GM12878 (cell line): Measurements from ENCODE around the gene TRIM8. TPM values are rescaled to one million over a fixed set of nuclear protein-coding genes. Genes with fewer than 3 reads are reported as not detected.

ENCODE experiments used
- BMI1 ChIP-seq: fragments of 450-650 bp; IDR thresholded peaks from 2 replicates; pipeline ENCODE4 v1.6.1; 2016; ENCODE audit warnings: mild to moderate bottlenecking, moderate library complexity, borderline replicate concordance
- CEBPB ChIP-seq, 2 experiments: fragments of 150-350 bp in 1 of 2; IDR thresholded peaks; 2 replicates each; pipeline ENCODE4 v1.6.1; 2012 to 2014; ENCODE audit warnings: low read depth in 2 of 2, low read length in 2 of 2, borderline replicate concordance in 1 of 2, inconsistent platforms in 1 of 2
- CHD2 ChIP-seq: IDR thresholded peaks from 2 replicates; pipeline ENCODE4 v1.6.1; 2011; ENCODE audit warnings: low read depth, low read length, improper control_type of control experiment, borderline replicate concordance
- DPF2 ChIP-seq: fragments of 450-650 bp; IDR thresholded peaks from 2 replicates; pipeline ENCODE4 v1.6.1; 2017; ENCODE audit warnings: mild to moderate bottlenecking
- ETV6 ChIP-seq, 2 experiments: fragments of 450-650 bp in 1 of 2; IDR thresholded peaks in 1 of 2; conservative IDR thresholded peaks in 1 of 2; 2 replicates each; pipeline ENCODE4 v1.6.1; 2014; ENCODE audit warnings: antibody characterized with exemption in 1 of 2, borderline replicate concordance in 1 of 2, low read depth in 1 of 2, mild to moderate bottlenecking in 1 of 2, moderate library complexity in 1 of 2
- EZH2 ChIP-seq: IDR thresholded peaks from 2 replicates; pipeline ENCODE4 v1.6.1; 2012; ENCODE audit warnings: low read depth, mild to moderate bottlenecking, control low read depth, inconsistent platforms, low read length, borderline replicate concordance; ENCODE audit not compliant: control insufficient read depth
- MEF2B ChIP-seq: fragments of 450-650 bp; IDR thresholded peaks from 2 replicates; pipeline ENCODE4 v1.6.1; 2018; ENCODE audit warnings: mild to moderate bottlenecking, moderate library complexity; ENCODE audit not compliant: partially characterized antibody, poor library complexity, severe bottlenecking
- MTA2 ChIP-seq: fragments of 450-650 bp; IDR thresholded peaks from 2 replicates; pipeline ENCODE4 v1.6.1; 2016; ENCODE audit warnings: low read depth, mild to moderate bottlenecking, moderate library complexity
- MYC ChIP-seq: IDR thresholded peaks from 2 replicates; pipeline ENCODE4 v1.6.1; 2011; ENCODE audit warnings: mild to moderate bottlenecking, low read length, moderate library complexity, inconsistent platforms; ENCODE audit not compliant: insufficient read depth, insufficient replicate concordance, insufficient read length, severe bottlenecking
- RCOR1 ChIP-seq: conservative IDR thresholded peaks from 2 replicates; pipeline ENCODE4 v1.6.1; 2012; ENCODE audit warnings: low read depth, low read length, improper control_type of control experiment
- RUNX3 ChIP-seq: IDR thresholded peaks from 2 replicates; pipeline ENCODE4 v1.6.1; 2012; ENCODE audit warnings: low read length, inconsistent platforms
- SIN3A ChIP-seq: IDR thresholded peaks from 2 replicates; pipeline ENCODE4 v1.6.1; 2012; ENCODE audit warnings: low read depth, low read length, improper control_type of control experiment
- SMARCA5 ChIP-seq: fragments of 450-650 bp; IDR thresholded peaks from 2 replicates; pipeline ENCODE4 v1.6.1; 2017; ENCODE audit warnings: mild to moderate bottlenecking
- SP1 ChIP-seq: IDR thresholded peaks from one replicate; pipeline ENCODE4 v1.6.1; 2011; ENCODE audit warnings: low read depth, low read length
- TBL1XR1 ChIP-seq: IDR thresholded peaks from 2 replicates; pipeline ENCODE4 v1.6.1; 2012; ENCODE audit warnings: low read depth, low read length, improper control_type of control experiment
- ZNF274 ChIP-seq: IDR thresholded peaks from one replicate; pipeline ENCODE4 v1.8.0; 2011; ENCODE audit not compliant: insufficient read length, insufficient read depth
- ZNF384 ChIP-seq: IDR thresholded peaks from 2 replicates; pipeline ENCODE4 v1.6.1; 2012; ENCODE audit warnings: low read depth, mild to moderate bottlenecking, low read length, improper control_type of control experiment, borderline replicate concordance
- ZSCAN29 ChIP-seq: fragments of 450-650 bp; IDR thresholded peaks from 2 replicates; pipeline ENCODE4 v1.6.1; 2017; ENCODE audit warnings: mild to moderate bottlenecking, moderate library complexity
- ZZZ3 ChIP-seq: IDR thresholded peaks from 2 replicates; pipeline ENCODE4 v1.6.1; 2011; ENCODE audit warnings: low read depth; ENCODE audit not compliant: control insufficient read depth, insufficient read length
- polyA plus RNA-seq, 11 experiments: library from polyadenylated mRNA; depleted of rRNA in 4 of 11; unstranded in 6 of 11; stranded (reverse) in 5 of 11; fragments of >200 nt; fragmentation: Nextera tagmentation in 4 of 11; fragmentation: Illumina TruSeq in 1 of 11; extraction: Ambion mirVana in 4 of 11; extraction: Trizol in 1 of 11; gene quantifications; 1 replicate in 1 of 11; 2 replicates in 10 of 11; pipeline versions ENCODE4 v1.2.1 to v1.2.3, GENCODE V29; 2011 to 2016; ENCODE audit warnings: inconsistent platforms in 2 of 11, missing spikeins in 2 of 11, low read depth in 1 of 11
- total RNA-seq, 4 experiments: library from RNA; depleted of rRNA in 3 of 4; stranded (reverse); fragments of >200 nt in 3 of 4; fragmentation: Illumina TruSeq in 1 of 4; extraction: Trizol in 1 of 4; gene quantifications; 2 replicates each; pipeline versions ENCODE4 v1.2.1 to v1.2.3, GENCODE V29; 2013 to 2021
- TF ChIP-seq, protein P1 (sequence below): fragments of 450-650 bp; IDR thresholded peaks from 2 replicates; pipeline ENCODE4 v1.6.1; 2018; ENCODE audit warnings: mild to moderate bottlenecking, low read depth, moderate library complexity; ENCODE audit not compliant: partially characterized antibody
- TF ChIP-seq, protein P2 (sequence below): IDR thresholded peaks from 2 replicates; pipeline ENCODE4 v1.6.1; 2012; ENCODE audit warnings: low read length, inconsistent platforms
- TF ChIP-seq, protein P3 (sequence below): IDR thresholded peaks from 2 replicates; pipeline ENCODE4 v1.6.1; 2011; ENCODE audit warnings: mild to moderate bottlenecking, low read depth, low read length, moderate library complexity; ENCODE audit not compliant: insufficient replicate concordance
- TF ChIP-seq, protein P4 (sequence below): fragments of 450-650 bp; IDR thresholded peaks from 2 replicates; pipeline ENCODE4 v1.6.1; 2017; ENCODE audit warnings: low read depth, mild to moderate bottlenecking, moderate library complexity

The TRIM8 gene
- total and polyA plus RNA-seq, 10 of the 15 experiments (the other 5 are each of a cell fraction or from before 2014, with no cell fraction given) = 7.9 to 53.2 (median 24.6) TPM

DNA sequence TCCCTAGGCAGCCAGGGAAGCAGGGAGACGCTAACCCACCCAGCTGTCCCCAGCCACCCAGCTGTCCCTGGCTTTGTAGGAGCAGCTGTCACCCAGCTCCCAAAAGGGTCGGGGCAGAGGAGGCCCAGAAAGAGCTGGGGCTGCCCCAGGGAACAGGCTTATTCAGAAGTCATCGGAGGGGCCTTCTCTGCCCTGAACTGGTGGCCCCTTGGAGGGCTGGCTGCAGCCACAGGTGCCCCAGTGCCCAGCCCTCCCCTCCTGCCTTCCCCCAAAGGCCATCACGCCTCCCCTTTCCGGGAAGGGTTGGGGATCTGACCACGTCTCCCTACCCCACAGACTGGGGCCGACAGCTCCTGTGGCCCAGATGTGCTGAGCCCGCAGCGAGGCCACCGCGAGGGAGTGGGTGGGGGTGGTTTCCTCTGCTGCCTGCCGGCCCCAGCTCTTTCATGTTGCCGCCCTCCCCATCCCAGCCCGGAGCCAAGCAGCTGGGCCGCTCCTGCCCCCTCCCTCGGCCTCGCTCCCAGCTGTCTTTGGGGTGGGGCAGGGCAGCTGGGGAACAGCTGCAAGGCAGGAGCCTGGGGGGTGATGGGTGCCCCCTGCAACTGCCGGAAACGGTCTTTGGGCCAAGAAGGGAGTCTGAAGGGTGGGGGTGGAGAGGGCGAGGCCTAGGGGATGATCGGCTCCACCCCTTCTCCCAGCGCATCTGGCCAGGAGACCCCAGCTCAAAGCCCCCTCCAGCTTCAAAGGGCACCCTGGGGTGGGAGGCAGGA, 16.8 kb downstream of the TRIM8 start (continued):
- TF ChIP-seq, protein P1, sequence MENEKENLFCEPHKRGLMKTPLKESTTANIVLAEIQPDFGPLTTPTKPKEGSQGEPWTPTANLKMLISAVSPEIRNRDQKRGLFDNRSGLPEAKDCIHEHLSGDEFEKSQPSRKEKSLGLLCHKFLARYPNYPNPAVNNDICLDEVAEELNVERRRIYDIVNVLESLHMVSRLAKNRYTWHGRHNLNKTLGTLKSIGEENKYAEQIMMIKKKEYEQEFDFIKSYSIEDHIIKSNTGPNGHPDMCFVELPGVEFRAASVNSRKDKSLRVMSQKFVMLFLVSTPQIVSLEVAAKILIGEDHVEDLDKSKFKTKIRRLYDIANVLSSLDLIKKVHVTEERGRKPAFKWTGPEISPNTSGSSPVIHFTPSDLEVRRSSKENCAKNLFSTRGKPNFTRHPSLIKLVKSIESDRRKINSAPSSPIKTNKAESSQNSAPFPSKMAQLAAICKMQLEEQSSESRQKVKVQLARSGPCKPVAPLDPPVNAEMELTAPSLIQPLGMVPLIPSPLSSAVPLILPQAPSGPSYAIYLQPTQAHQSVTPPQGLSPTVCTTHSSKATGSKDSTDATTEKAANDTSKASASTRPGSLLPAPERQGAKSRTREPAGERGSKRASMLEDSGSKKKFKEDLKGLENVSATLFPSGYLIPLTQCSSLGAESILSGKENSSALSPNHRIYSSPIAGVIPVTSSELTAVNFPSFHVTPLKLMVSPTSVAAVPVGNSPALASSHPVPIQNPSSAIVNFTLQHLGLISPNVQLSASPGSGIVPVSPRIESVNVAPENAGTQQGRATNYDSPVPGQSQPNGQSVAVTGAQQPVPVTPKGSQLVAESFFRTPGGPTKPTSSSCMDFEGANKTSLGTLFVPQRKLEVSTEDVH = no peak
- TF ChIP-seq SP1 (peak; percentile 63), CHD2 (peak; percentile 54; the same call in 1 of the 2 replicates), CEBPB (IDR thresholded peaks at IDR 0.05; ENCODE audit: borderline replicate concordance in 1 of 2, low read depth in 2 of 2, low read length in 2 of 2) (no peak), TBL1XR1 (no peak), EZH2 (no peak), ZSCAN29 (peak; percentile 4; the same call in 1 of the 2 replicates), MEF2B (peak; percentile 30), SIN3A (peak; percentile 76; the same call in 1 of the 2 replicates), MTA2 (peak; percentile 44; the same call in 1 of the 2 replicates), ZNF384 (no peak), ETV6 (conservative IDR thresholded peaks at IDR 0.05 in 1 of 2, IDR thresholded peaks at IDR 0.05 in 1 of 2; ENCODE audit: borderline replicate concordance in 1 of 2, low read depth in 1 of 2) (peak in 1 of 2 experiments; percentile 58; a peak in 1 of 4 replicates), ZZZ3 (no peak), DPF2 (peak; percentile 86), RCOR1 (no peak), ZNF274 (no peak), RUNX3 (peak; percentile 80), MYC (no peak), BMI1 (no peak), SMARCA5 (no peak)
- TF ChIP-seq, protein P2, sequence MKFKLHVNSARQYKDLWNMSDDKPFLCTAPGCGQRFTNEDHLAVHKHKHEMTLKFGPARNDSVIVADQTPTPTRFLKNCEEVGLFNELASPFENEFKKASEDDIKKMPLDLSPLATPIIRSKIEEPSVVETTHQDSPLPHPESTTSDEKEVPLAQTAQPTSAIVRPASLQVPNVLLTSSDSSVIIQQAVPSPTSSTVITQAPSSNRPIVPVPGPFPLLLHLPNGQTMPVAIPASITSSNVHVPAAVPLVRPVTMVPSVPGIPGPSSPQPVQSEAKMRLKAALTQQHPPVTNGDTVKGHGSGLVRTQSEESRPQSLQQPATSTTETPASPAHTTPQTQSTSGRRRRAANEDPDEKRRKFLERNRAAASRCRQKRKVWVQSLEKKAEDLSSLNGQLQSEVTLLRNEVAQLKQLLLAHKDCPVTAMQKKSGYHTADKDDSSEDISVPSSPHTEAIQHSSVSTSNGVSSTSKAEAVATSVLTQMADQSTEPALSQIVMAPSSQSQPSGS = no peak
- TF ChIP-seq, protein P3, sequence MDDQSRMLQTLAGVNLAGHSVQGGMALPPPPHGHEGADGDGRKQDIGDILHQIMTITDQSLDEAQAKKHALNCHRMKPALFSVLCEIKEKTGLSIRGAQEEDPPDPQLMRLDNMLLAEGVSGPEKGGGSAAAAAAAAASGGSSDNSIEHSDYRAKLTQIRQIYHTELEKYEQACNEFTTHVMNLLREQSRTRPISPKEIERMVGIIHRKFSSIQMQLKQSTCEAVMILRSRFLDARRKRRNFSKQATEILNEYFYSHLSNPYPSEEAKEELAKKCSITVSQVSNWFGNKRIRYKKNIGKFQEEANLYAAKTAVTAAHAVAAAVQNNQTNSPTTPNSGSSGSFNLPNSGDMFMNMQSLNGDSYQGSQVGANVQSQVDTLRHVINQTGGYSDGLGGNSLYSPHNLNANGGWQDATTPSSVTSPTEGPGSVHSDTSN = peak; percentile 67
- TF ChIP-seq, protein P4, sequence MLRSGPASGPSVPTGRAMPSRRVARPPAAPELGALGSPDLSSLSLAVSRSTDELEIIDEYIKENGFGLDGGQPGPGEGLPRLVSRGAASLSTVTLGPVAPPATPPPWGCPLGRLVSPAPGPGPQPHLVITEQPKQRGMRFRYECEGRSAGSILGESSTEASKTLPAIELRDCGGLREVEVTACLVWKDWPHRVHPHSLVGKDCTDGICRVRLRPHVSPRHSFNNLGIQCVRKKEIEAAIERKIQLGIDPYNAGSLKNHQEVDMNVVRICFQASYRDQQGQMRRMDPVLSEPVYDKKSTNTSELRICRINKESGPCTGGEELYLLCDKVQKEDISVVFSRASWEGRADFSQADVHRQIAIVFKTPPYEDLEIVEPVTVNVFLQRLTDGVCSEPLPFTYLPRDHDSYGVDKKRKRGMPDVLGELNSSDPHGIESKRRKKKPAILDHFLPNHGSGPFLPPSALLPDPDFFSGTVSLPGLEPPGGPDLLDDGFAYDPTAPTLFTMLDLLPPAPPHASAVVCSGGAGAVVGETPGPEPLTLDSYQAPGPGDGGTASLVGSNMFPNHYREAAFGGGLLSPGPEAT = peak; percentile 54; the same call in 1 of the 2 replicates
